Measurements from ENCODE around the gene YEATS2. TPM values are rescaled to one million over a fixed set of nuclear protein-coding genes. Genes with fewer than 3 reads are reported as not detected.

YEATS2 gene
- polyA plus RNA-seq, 1 experiment, result 38.3 TPM

DNA sequence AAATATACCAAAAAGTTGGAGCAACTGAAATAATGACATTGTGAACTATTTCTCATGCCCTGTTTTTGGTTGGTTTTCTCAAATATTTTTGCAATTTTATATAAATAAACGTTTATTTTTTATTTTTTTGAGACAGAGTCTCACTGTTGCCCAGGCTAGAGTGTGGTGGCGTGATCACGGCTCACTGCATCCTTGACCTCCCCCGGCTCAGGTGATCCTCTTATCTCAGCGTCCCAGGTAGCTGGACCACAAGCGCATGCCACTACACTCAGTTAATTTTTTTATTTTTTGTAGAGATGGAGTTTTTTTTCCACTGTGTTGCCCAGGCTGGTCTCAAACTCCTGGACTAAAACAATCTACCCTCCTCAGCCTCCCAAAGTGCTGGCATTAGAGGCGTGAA is 45.6 kb downstream of the YEATS2 start:
- Histone ChIP-seq H3K27ac (ENCODE audit: low read depth, low read length) (no peak overlapping the region), H3K9me3 (ENCODE audit: control insufficient read depth, insufficient read depth, low read length) (no peaks in the 10 kb centered on the region), H3K27me3 (ENCODE audit: control insufficient read depth, insufficient read depth, low read length) (no peaks in the 10 kb centered on the region), H3K4me3 (ENCODE audit: low read depth, low read length) (no peak overlapping the region)
- TF ChIP-seq, protein P1, sequence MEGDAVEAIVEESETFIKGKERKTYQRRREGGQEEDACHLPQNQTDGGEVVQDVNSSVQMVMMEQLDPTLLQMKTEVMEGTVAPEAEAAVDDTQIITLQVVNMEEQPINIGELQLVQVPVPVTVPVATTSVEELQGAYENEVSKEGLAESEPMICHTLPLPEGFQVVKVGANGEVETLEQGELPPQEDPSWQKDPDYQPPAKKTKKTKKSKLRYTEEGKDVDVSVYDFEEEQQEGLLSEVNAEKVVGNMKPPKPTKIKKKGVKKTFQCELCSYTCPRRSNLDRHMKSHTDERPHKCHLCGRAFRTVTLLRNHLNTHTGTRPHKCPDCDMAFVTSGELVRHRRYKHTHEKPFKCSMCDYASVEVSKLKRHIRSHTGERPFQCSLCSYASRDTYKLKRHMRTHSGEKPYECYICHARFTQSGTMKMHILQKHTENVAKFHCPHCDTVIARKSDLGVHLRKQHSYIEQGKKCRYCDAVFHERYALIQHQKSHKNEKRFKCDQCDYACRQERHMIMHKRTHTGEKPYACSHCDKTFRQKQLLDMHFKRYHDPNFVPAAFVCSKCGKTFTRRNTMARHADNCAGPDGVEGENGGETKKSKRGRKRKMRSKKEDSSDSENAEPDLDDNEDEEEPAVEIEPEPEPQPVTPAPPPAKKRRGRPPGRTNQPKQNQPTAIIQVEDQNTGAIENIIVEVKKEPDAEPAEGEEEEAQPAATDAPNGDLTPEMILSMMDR (IDR thresholded peaks at IDR 0.05; ENCODE audit: low read depth, low read length), result no peak
- ChIA-PET POLR2A (no interaction called here), CTCF (interaction anchor here (1.5 kb wide), 1 partner anchor 24 kb away, joined by 3 read pairs; no protein-coding TSS in a partner anchor)
- DNase-seq (ENCODE audit: low read depth, low spot score), result no peak

DNA sequence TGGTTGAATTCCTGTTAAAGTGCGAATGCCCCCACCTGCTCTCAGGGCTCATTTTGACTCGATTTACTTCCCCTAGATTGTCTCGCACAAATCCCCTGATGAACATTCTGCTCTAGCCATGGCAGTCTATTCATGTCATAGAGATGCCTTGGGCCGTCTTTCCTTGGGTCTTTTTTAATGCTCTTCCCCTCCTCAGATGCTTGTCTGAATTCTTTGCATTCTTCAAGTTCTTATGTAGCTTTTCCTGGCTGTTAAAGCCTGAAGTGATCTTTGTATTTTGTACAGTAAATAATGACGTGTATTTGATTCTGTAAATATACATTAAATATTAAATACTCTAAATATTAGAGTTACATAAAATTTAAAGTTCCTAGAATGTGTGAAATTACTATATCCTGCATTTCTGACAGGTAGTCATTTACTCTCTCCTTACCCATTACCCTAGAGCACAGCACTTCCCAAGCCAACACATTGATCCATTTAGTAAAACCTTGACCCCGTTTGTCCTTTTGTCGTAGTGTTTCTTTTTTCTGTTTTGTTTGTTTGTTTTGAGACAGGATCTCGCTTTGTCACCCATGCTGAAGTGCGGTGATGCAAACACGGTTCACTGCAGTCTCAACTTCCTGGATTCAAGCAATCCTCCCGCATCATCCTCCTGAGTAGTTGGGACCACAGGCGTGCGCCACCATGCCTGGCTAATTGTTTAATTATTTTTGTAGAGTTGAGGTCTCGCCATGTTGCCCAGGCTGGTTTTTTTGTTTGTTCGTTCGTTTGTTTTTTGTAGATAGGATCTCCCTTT is 47.9 kb downstream of the YEATS2 start:
- ChIA-PET CTCF (no interaction called here), POLR2A (interaction anchor here (1.0 kb wide), 1 partner anchor 29 kb away, joined by 3 read pairs; no protein-coding TSS in a partner anchor)
- Histone ChIP-seq H3K9me3 (ENCODE audit: control insufficient read depth, insufficient read depth, low read length) (no peaks in the 10 kb centered on the region), H3K27ac (ENCODE audit: low read depth, low read length) (no peak overlapping the region), H3K4me3 (ENCODE audit: low read depth, low read length) (no peak overlapping the region), H3K27me3 (ENCODE audit: control insufficient read depth, insufficient read depth, low read length) (no peaks in the 10 kb centered on the region)
- no peak for DNase-seq (ENCODE audit: low read depth, low spot score)
- TF ChIP-seq, protein P1 (IDR thresholded peaks at IDR 0.05; ENCODE audit: low read depth, low read length), result no peak

DNA sequence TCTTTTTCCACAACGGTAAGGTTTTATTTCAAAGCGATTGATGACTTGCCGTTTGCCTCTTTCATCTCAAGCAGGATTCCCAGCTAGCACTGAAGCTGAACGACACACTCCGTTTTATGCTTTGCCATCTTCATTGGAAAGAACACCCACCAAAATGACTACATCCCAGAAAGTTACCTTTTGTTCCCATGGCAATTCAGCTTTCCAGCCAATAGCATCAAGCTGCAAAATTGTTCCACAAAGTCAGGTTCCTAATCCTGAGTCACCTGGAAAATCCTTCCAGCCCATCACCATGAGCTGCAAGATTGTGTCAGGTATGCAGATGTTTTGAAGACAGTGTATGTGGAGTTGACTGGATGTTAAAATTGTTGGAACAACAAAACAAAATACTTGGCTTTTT is 56.5 kb downstream of the YEATS2 start:
- ChIA-PET POLR2A (interaction anchor here (0.6 kb wide), 1 partner anchor 119 kb away, joined by 12 read pairs; no protein-coding TSS in a partner anchor), CTCF (interaction anchor here (1.9 to 3.3 kb wide), 2 partner anchors 11 to 14 kb away, joined by 13 read pairs; no protein-coding TSS in a partner anchor)
- H3K9me3 ChIP-seq (ENCODE audit: control insufficient read depth, insufficient read depth, low read length), result no peaks in the 10 kb centered on the region
- H3K27me3 ChIP-seq (ENCODE audit: control insufficient read depth, insufficient read depth, low read length), result no peaks in the 10 kb centered on the region
- TF ChIP-seq, protein P1 (IDR thresholded peaks at IDR 0.05; ENCODE audit: low read depth, low read length), result no peak
- H3K4me3 ChIP-seq (ENCODE audit: low read depth, low read length), result no peak overlapping the region
- no peak overlapping the region for H3K27ac ChIP-seq (ENCODE audit: low read depth, low read length)
- DNase-seq (ENCODE audit: low read depth, low spot score), result no peak

DNA sequence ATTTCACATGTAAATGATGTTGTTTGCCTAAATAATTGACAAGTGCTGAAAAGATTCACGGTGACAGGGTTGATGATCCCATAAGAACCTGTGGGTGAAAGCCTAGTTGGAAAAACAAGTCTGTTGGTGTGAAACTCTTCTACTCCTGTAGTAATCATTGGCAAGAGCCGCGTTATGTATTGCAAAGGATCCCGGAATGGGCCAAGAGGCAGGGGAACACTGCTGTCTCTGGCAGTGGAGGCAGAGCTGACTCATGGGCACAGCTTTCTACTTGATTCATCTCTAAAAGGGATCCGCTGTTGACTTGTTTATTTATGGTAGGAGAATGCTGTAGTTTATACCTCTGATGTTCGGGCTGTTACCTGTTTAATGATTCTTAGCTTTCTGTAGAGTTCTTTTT is 64.7 kb downstream of the YEATS2 start:
- Histone ChIP-seq H3K4me3 (ENCODE audit: low read depth, low read length) (no peak overlapping the region), H3K27me3 (ENCODE audit: control insufficient read depth, insufficient read depth, low read length) (no peaks in the 10 kb centered on the region), H3K9me3 (ENCODE audit: control insufficient read depth, insufficient read depth, low read length) (no peaks in the 10 kb centered on the region), H3K27ac (ENCODE audit: low read depth, low read length) (no peak overlapping the region)
- TF ChIP-seq, protein P1 (IDR thresholded peaks at IDR 0.05; ENCODE audit: low read depth, low read length), result no peak
- ChIA-PET POLR2A (no interaction called here), CTCF (no interaction called here)
- DNase-seq (ENCODE audit: low read depth, low spot score), result no peak

Data from AG04450 (cell line).